Fibroblast of peridontal ligament (primary cell): ENCODE measurements around the gene PHF21B.

ENCODE experiments used
- DNase-seq: peaks from one replicate; pipeline ENCODE4 v3.0.0-alpha.2; 2010; ENCODE audit errors: extremely low read depth

Gene PHF21B

GRCh38 chr22:44840611-44841322 is 169.0 kb downstream of the PHF21B start:
- DNase-seq = no peak

GRCh38 chr22:44839721-44840120 is 170.1 kb downstream of the PHF21B start:
- DNase-seq = no peak

- no peak for DNase-seq
These were observed 170.7 kb downstream of the PHF21B start for GRCh38 chr22:44839061-44839460.

GRCh38 chr22:44838316-44839016 is 171.3 kb downstream of the PHF21B start:
- DNase-seq = no peak

- no peak for DNase-seq
These were observed 172.3 kb downstream of the PHF21B start for GRCh38 chr22:44837481-44837880.

GRCh38 chr22:44834065-44834464 is 175.7 kb downstream of the PHF21B start:
- no peak for DNase-seq

- no peak for DNase-seq
These were observed 177.9 kb downstream of the PHF21B start for GRCh38 chr22:44831885-44832284.
